GM12878 (cell line): ENCODE data around the gene EPHB1. TPM values are rescaled to one million over a fixed set of nuclear protein-coding genes. Genes with fewer than 3 reads are reported as not detected.

ENCODE experiments used
- ATAC-seq: fragments of 200-7000 bp; cut with Tn5 transposase; 3 replicates; pipeline ENCODE4 v1.9.1; 2020; ENCODE audit warnings: mild to moderate bottlenecking, moderate library complexity
- BruUV-seq: library from RNA; stranded (reverse); fragments of 400-500 nt; replicated peaks from 2 replicates; lab custom pipeline; 2021; lab: Mats Ljungman, UMichigan
- CTCF ChIA-PET: fragments of 300-600 bp; sonication (Branson Sonifier 250); formaldehyde crosslinking; extraction: SDS; loops from one replicate; lab custom pipeline; 2021; ENCODE audit warnings: inconsistent platforms; lab: Yijun Ruan, JAX
- POLR2A ChIA-PET: fragments of 350-600 bp; formaldehyde crosslinking; extraction: SDS; loops from one replicate; lab custom pipeline; 2021; ENCODE audit warnings: inconsistent platforms; lab: Charles Lee
- RAD21 ChIA-PET: fragments of 300-600 bp; sonication (Branson Sonifier 250); formaldehyde crosslinking; loops from one replicate; lab custom pipeline; 2023; ENCODE audit warnings: antibody characterized with exemption; ENCODE audit not compliant: unreplicated experiment; lab: Charles Lee
- SMC1A ChIA-PET: fragments of 300-600 bp; sonication (Branson Sonifier 250); formaldehyde crosslinking; loops from one replicate; lab custom pipeline; 2023; ENCODE audit not compliant: unreplicated experiment, uncharacterized antibody; lab: Charles Lee
- DNase-seq: peaks from one replicate; pipeline ENCODE4 v3.0.0-alpha.2; 2011; ENCODE audit warnings: low read depth, low spot score
- FAIRE-seq: peaks from 3 replicates; lab custom pipeline; 2011; peaks lifted over from hg19 to GRCh38; lab: Jason Lieb, UNC
- H2AFZ ChIP-seq: 2 replicates; pipeline ENCODE4 v1.6.0; 2011; ENCODE audit warnings: low read depth, low read length, control low read depth; ENCODE audit not compliant: control insufficient read depth
- H3K27ac ChIP-seq: 2 replicates; pipeline ENCODE4 v1.5.1; 2011; ENCODE audit warnings: control low read depth; ENCODE audit not compliant: control insufficient read depth, insufficient read depth
- H3K27me3 ChIP-seq, 2 experiments: replicated peaks in 1 of 2; 2 replicates each; pipeline versions ENCODE4 v1.6.0 to v1.6.1; 2011; ENCODE audit warnings: low read length in 1 of 2; ENCODE audit not compliant: control insufficient read depth in 2 of 2, insufficient read depth in 2 of 2
- H3K36me3 ChIP-seq, 2 experiments: 2 replicates each; pipeline ENCODE4 v1.5.1; 2011; ENCODE audit warnings: low read length in 1 of 2; ENCODE audit not compliant: control insufficient read depth in 2 of 2, insufficient read depth in 2 of 2
- H3K4me1 ChIP-seq: 2 replicates; pipeline ENCODE4 v1.6.1; 2011; ENCODE audit warnings: mild to moderate bottlenecking, low read length, moderate library complexity, mixed read lengths; ENCODE audit not compliant: control insufficient read depth, insufficient read depth
- H3K4me2 ChIP-seq: 2 replicates; pipeline ENCODE4 v1.6.0; 2011; ENCODE audit warnings: control low read depth; ENCODE audit not compliant: control insufficient read depth, insufficient read depth
- H3K4me3 ChIP-seq: fragments of 200-600 bp; sonication (generic); 2 replicates; pipeline ENCODE4 v1.5.1; 2016
- H3K79me2 ChIP-seq: 2 replicates; pipeline ENCODE4 v1.6.0; 2011; ENCODE audit warnings: low read length; ENCODE audit not compliant: control insufficient read depth, insufficient read depth
- H3K9ac ChIP-seq: 2 replicates; pipeline ENCODE4 v1.8.0; 2011; ENCODE audit warnings: low read length, control low read depth, mixed read lengths; ENCODE audit not compliant: control insufficient read depth, insufficient read depth
- H3K9me3 ChIP-seq: replicated peaks from 3 replicates; pipeline ENCODE4 v1.5.1; 2011; ENCODE audit warnings: mild to moderate bottlenecking, low read length; ENCODE audit not compliant: control insufficient read depth, insufficient read depth
- H4K20me1 ChIP-seq: 2 replicates; pipeline ENCODE4 v1.6.0; 2011; ENCODE audit not compliant: control insufficient read depth, insufficient read depth
- BRCA1 ChIP-seq: IDR thresholded peaks from 2 replicates; pipeline ENCODE4 v1.6.1; 2011; ENCODE audit warnings: low read depth, low read length, improper control_type of control experiment
- CHD1 ChIP-seq: IDR thresholded peaks from 2 replicates; pipeline ENCODE4 v1.6.1; 2012; ENCODE audit warnings: low read depth, low read length, improper control_type of control experiment
- GATAD2B ChIP-seq: fragments of 450-650 bp; conservative IDR thresholded peaks from 2 replicates; pipeline ENCODE4 v1.6.1; 2017; ENCODE audit warnings: low read depth, mild to moderate bottlenecking, moderate library complexity
- IRF3 ChIP-seq: fragments of 450-650 bp; IDR thresholded peaks from 2 replicates; pipeline ENCODE4 v1.6.1; 2014; ENCODE audit warnings: mild to moderate bottlenecking
- MXI1 ChIP-seq: fragments of 150-350 bp; IDR thresholded peaks from 2 replicates; pipeline ENCODE4 v1.6.1; 2011; ENCODE audit warnings: low read depth, mild to moderate bottlenecking, inconsistent platforms, low read length, improper control_type of control experiment
- PBX3 ChIP-seq: IDR thresholded peaks from 2 replicates; pipeline ENCODE4 v1.6.1; 2011; ENCODE audit warnings: mild to moderate bottlenecking, low read depth, low read length, moderate library complexity; ENCODE audit not compliant: insufficient replicate concordance
- PML ChIP-seq: IDR thresholded peaks from 2 replicates; pipeline ENCODE4 v1.6.1; 2012; ENCODE audit warnings: low read length, inconsistent platforms
- POLR2AphosphoS5 ChIP-seq: IDR thresholded peaks from 2 replicates; pipeline ENCODE4 v1.6.1; 2011; ENCODE audit warnings: mild to moderate bottlenecking, low read length, inconsistent platforms
- RELB ChIP-seq: fragments of 450-650 bp; IDR thresholded peaks from 2 replicates; pipeline ENCODE4 v1.6.1; 2017; ENCODE audit warnings: low read depth, mild to moderate bottlenecking, moderate library complexity
- REST ChIP-seq: IDR thresholded peaks from 2 replicates; pipeline ENCODE4 v1.6.1; 2012; ENCODE audit warnings: mild to moderate bottlenecking, low read depth, low read length
- SMAD5 ChIP-seq: IDR thresholded peaks from 2 replicates; pipeline ENCODE4 v1.6.1; 2016; ENCODE audit warnings: antibody characterized with exemption, low read depth
- ZBTB40 ChIP-seq: fragments of 450-650 bp; IDR thresholded peaks from 2 replicates; pipeline ENCODE4 v1.6.1; 2016; ENCODE audit warnings: mild to moderate bottlenecking, moderate library complexity, borderline replicate concordance
- ZNF24 ChIP-seq: fragments of 450-650 bp; IDR thresholded peaks from 2 replicates; pipeline ENCODE4 v1.6.1; 2017; ENCODE audit warnings: antibody characterized with exemption, mild to moderate bottlenecking
- WGBS: methylation state at CpG from one replicate; pipeline ENCODE4 v1.1.6; 2016; ENCODE audit warnings: low lambda C conversion rate; ENCODE audit not compliant: insufficient replicate concordance, insufficient coverage; ENCODE audit errors: missing lambda C conversion rate; 5-methylcytosine and 5-hydroxymethylcytosine counted together
- in situ Hi-C: fragments of 300-500 bp; cut with MboI; formaldehyde crosslinking; loops from 9 replicates; pipeline ENCODE4 v1.14.3; 2018; ENCODE audit warnings: mixed read lengths
- intact Hi-C: fragments of 100-400 bp; cut with micrococcal nuclease; formaldehyde crosslinking; loops from one replicate; pipeline ENCODE4 v1.14.2; 2022; ENCODE audit not compliant: unreplicated experiment
- polyA plus RNA-seq, 11 experiments: library from polyadenylated mRNA; depleted of rRNA in 4 of 11; unstranded in 6 of 11; stranded (reverse) in 5 of 11; fragments of >200 nt; fragmentation: Nextera tagmentation in 4 of 11; fragmentation: Illumina TruSeq in 1 of 11; extraction: Ambion mirVana in 4 of 11; extraction: Trizol in 1 of 11; gene quantifications; 1 replicate in 1 of 11; 2 replicates in 10 of 11; pipeline versions ENCODE4 v1.2.1 to v1.2.3, GENCODE V29; 2011 to 2016; ENCODE audit warnings: inconsistent platforms in 2 of 11, missing spikeins in 2 of 11, low read depth in 1 of 11
- total RNA-seq, 4 experiments: library from RNA; depleted of rRNA in 3 of 4; stranded (reverse); fragments of >200 nt in 3 of 4; fragmentation: Illumina TruSeq in 1 of 4; extraction: Trizol in 1 of 4; gene quantifications; 2 replicates each; pipeline versions ENCODE4 v1.2.1 to v1.2.3, GENCODE V29; 2013 to 2021

EPHB1 gene
- total and polyA plus RNA-seq, 10 of the 15 experiments (the other 5 are each of a cell fraction or from before 2014, with no cell fraction given): 0.33 to 23.8 (median 1.2) TPM

GRCh38 chr3:134775831-134776230 lies 19.2 kb upstream of the EPHB1 start:
- H3K27ac ChIP-seq: no peak overlapping the region
- DNase-seq (no peak), FAIRE-seq (no peak), ATAC-seq (no peak)
- H3K4me2 ChIP-seq: no peak overlapping the region
- ChIA-PET RAD21 (no interaction called here), CTCF (no interaction called here), SMC1A (interaction anchor here (1.1 kb wide), 1 partner anchor 11 kb away, joined by 3 read pairs; no protein-coding TSS in a partner anchor), POLR2A (no interaction called here)
- H4K20me1 ChIP-seq: no peaks in the 10 kb centered on the region
- no peak overlapping the region for H3K9ac ChIP-seq
- no peaks in the 10 kb centered on the region; a peak in 1 of 4 replicates for H3K27me3 ChIP-seq
- intact Hi-C loops (no loop called here), in situ Hi-C loops (loop anchor here (25.0 kb wide), 1 partner anchor 1111 kb away; no protein-coding TSS in a partner anchor)
- no peak overlapping the region for H2AFZ ChIP-seq
- H3K36me3 ChIP-seq: no peaks in the 10 kb centered on the region
- no peaks in the 10 kb centered on the region for H3K4me1 ChIP-seq
- no TSS peak for BruUV-seq
- H3K4me3 ChIP-seq: no peak overlapping the region
- no peaks in the 10 kb centered on the region for H3K79me2 ChIP-seq
- 2% methylated on average over 5 of the region's 5 CpGs for WGBS
- no peaks in the 10 kb centered on the region; the same call in 2 of the 3 replicates for H3K9me3 ChIP-seq
- TF ChIP-seq GATAD2B (no peak), ZBTB40 (no peak), SMAD5 (no peak), MXI1 (no peak), ZNF24 (no peak), BRCA1 (no peak), IRF3 (no peak), POLR2AphosphoS5 (no peak), CHD1 (no peak), PBX3 (no peak), RELB (no peak), REST (no peak), PML (no peak)
